ENCODE data around the gene ZFYVE1. TPM values are rescaled to one million over a fixed set of nuclear protein-coding genes. Genes with fewer than 3 reads are reported as not detected.

ZFYVE1 gene
- total RNA-seq, 4 donors from 2014 or later = 7.1 to 21.7 (median 17.5) TPM

DNA sequence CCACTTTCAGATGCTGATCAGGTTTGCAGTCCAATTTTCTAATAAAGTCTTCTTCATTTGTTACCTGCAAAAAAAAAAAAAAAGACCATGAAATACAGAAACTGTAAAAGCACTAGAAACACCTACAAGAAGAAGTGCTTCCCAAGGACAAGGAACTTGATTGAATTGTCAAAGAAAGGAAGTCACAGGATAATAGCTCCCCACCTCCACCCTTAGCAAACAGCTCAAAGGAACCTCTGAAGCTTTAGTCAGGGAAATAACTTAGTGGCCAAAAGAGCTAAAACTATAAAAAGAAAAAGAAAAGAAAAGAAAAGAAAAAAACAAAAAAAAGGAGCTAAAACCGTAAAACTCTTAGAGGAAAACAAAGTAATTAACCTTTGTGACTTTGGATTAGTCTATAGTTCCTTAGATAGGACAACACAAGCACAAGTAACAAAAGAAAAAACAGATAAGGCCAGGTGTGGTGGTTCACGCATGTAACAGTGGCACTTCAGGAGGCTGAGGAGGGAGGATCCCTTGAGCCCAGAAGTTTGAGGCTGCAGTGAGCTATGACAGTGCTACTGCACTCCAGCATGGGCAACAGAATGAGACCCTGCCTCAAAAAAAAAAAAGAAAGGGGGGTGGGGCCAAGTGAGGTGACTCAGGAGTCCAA is 28.5 kb downstream of the ZFYVE1 start:
- H3K27me3 ChIP-seq = no peaks in the 10 kb centered on the region
- TF ChIP-seq POLR2AphosphoS5 (IDR thresholded peaks at IDR 0.05) (no peak), CTCF (IDR thresholded peaks at IDR 0.05) (no peak), EP300 (IDR thresholded peaks at IDR 0.05; ENCODE audit: low read depth) (no peak), POLR2A (IDR thresholded peaks at IDR 0.05) (no peak)
- in situ Hi-C loops (cut with MboI; ENCODE audit: low pct_ligation_motif_present in 1 of 4, low pct_unique_long_range_greater_than_20kb in 1 of 4, low sequenced_read_pairs in 3 of 4) (no loop called here), intact Hi-C loops (cut with DNase I; ENCODE audit: low total_unique reads) (no loop called here)
- 51 to 63% methylated on average over 2 of the region's 2 CpGs for WGBS, 2 donors (ENCODE audit: low coverage in 1 of 2)
- H3K27ac ChIP-seq = peak overlapping the region in 1 of 4 donors; percentile 19
- H3K4me3 ChIP-seq = no peak overlapping the region
- H3K4me1 ChIP-seq = peaks cover 0 to 15% (median 0%) of the 10 kb centered on the region in 4 donors
- DNase-seq = no peak
- peaks cover 0 to 22% (median 6%) of the 10 kb centered on the region in 4 donors for H3K36me3 ChIP-seq
- H3K9me3 ChIP-seq = no peaks in the 10 kb centered on the region

DNA sequence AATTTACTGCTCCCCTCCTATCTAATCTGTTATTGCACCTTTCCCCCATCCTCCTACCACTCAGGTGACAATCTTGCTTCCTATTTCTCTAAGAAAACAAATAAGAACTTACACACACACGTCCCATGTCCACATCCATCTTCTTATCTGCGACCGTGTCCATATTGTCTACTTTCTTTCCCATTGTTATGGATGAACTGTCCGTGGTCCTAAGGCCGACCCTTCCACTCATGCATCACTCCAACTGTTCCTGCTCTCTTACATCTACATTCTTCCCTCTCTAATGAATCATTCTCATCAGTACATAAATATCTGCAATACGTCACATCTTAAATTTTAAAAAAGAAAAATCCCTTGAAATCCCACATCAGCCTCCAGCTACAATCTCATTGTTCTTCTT is 30.0 kb downstream of the ZFYVE1 start:
- no peak overlapping the region for H3K4me3 ChIP-seq
- in situ Hi-C loops (cut with MboI; ENCODE audit: low pct_ligation_motif_present in 1 of 4, low pct_unique_long_range_greater_than_20kb in 1 of 4, low sequenced_read_pairs in 3 of 4) = no loop called here
- 83 to 94% methylated on average over 2 to 6 of the region's 6 CpGs for WGBS, 2 donors (ENCODE audit: low coverage in 1 of 2)

DNA sequence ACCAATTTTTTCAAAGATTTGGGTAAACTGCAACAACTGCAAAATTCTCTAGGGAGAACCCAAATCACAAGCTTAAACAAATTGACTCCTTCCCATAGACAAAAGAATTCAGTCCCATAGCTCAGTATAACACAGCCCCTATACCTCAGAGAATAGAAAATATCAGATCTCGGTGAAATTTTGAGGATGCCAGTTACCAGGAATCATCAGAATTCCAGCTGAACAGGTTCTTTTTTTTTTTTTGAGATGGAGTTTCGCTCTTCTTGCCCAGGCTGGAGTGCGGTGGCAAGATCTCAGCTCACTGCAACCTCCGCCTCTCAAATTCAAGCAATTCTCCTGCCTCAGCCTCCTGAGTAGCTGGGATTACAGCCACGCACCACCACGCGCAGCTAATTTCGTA is 36.7 kb downstream of the ZFYVE1 start:
- no peak overlapping the region for H3K4me3 ChIP-seq
- no peaks in the 10 kb centered on the region for H3K27me3 ChIP-seq
- DNase-seq = no peak
- in situ Hi-C loops (cut with MboI; ENCODE audit: low pct_ligation_motif_present in 1 of 4, low pct_unique_long_range_greater_than_20kb in 1 of 4, low sequenced_read_pairs in 3 of 4) (no loop called here), intact Hi-C loops (cut with DNase I; ENCODE audit: low total_unique reads) (no loop called here)
- no peak overlapping the region for H3K27ac ChIP-seq
- no peak for TF ChIP-seq CTCF (IDR thresholded peaks at IDR 0.05)
- TF ChIP-seq EP300 (IDR thresholded peaks at IDR 0.05; ENCODE audit: low read depth) = no peak
- no peak for TF ChIP-seq POLR2AphosphoS5 (IDR thresholded peaks at IDR 0.05)
- no peak for TF ChIP-seq POLR2A (IDR thresholded peaks at IDR 0.05)
- H3K36me3 ChIP-seq = peaks cover 0 to 28% (median 4%) of the 10 kb centered on the region in 4 donors
- WGBS, 2 donors (ENCODE audit: low coverage in 1 of 2) = 93 to 95% methylated on average over 7 to 8 of the region's 8 CpGs
- H3K4me1 ChIP-seq = no peaks in the 10 kb centered on the region
- no peaks in the 10 kb centered on the region for H3K9me3 ChIP-seq

More for the DNA sequence above, 30.0 kb downstream of the ZFYVE1 start:
- no peaks in the 10 kb centered on the region for H3K27me3 ChIP-seq
- peaks cover 0 to 15% (median 0%) of the 10 kb centered on the region in 4 donors for H3K4me1 ChIP-seq
- H3K36me3 ChIP-seq = peaks cover 0 to 35% (median 9%) of the 10 kb centered on the region in 4 donors
- no peak for DNase-seq
- intact Hi-C loops (cut with DNase I; ENCODE audit: low total_unique reads) = no loop called here
- H3K9me3 ChIP-seq = no peaks in the 10 kb centered on the region
- TF ChIP-seq POLR2AphosphoS5 (IDR thresholded peaks at IDR 0.05) (no peak), CTCF (IDR thresholded peaks at IDR 0.05) (no peak), POLR2A (IDR thresholded peaks at IDR 0.05) (no peak), EP300 (IDR thresholded peaks at IDR 0.05; ENCODE audit: low read depth) (no peak)
- no peak overlapping the region for H3K27ac ChIP-seq

GRCh38 chr14:72986857-72987256 is 40.0 kb downstream of the ZFYVE1 start:
- no peaks in the 10 kb centered on the region for H3K9me3 ChIP-seq
- no peak overlapping the region for H3K4me3 ChIP-seq
- no peak for TF ChIP-seq CTCF (IDR thresholded peaks at IDR 0.05)
- TF ChIP-seq POLR2A (IDR thresholded peaks at IDR 0.05) = no peak
- no peak for TF ChIP-seq EP300 (IDR thresholded peaks at IDR 0.05; ENCODE audit: low read depth)
- TF ChIP-seq POLR2AphosphoS5 (IDR thresholded peaks at IDR 0.05) = no peak
- in situ Hi-C loops (cut with MboI; ENCODE audit: low pct_ligation_motif_present in 1 of 4, low pct_unique_long_range_greater_than_20kb in 1 of 4, low sequenced_read_pairs in 3 of 4) (no loop called here), intact Hi-C loops (cut with DNase I; ENCODE audit: low total_unique reads) (no loop called here)
- DNase-seq = no peak
- 88 to 93% methylated on average over 2 of the region's 2 CpGs for WGBS, 2 donors (ENCODE audit: low coverage in 1 of 2)
- H3K4me1 ChIP-seq = no peaks in the 10 kb centered on the region
- H3K27me3 ChIP-seq = no peaks in the 10 kb centered on the region
- no peak overlapping the region for H3K27ac ChIP-seq
- peaks cover 0 to 15% (median 1%) of the 10 kb centered on the region in 4 donors for H3K36me3 ChIP-seq
